GM21526 (cell line): ENCODE measurements around the gene GOLPH3L.
"Not testable (repeated sequence)": the region's sequence is repeated elsewhere in the genome, so short reads cannot be mapped to it uniquely, and the experiment has no call there.

ENCODE experiments used
- ATAC-seq: cut with Tn5 transposase; IDR thresholded peaks from one replicate; pipeline ENCODE4 v1.9.1; 2021; ENCODE audit warnings: moderate library complexity; ENCODE audit not compliant: unreplicated experiment, low FRiP score

Gene GOLPH3L

GRCh38 chr1:150696995-150697927 lies at the start of gene GOLPH3L:
Gene GOLPH3L, minus strand, starts transcription at chr1:150697154. Its CDS starts 2,316 bp downstream, at chr1:150694838.
- peak; percentile 95 for ATAC-seq

- no peak for ATAC-seq
Observed at GRCh38 chr1:150730130-150730721, 33.3 kb upstream of the GOLPH3L start.

GRCh38 chr1:150724336-150724735 lies 27.4 kb upstream of the GOLPH3L start:
- no peak for ATAC-seq

- ATAC-seq = no peak
Observed at GRCh38 chr1:150720703-150721102, 23.7 kb upstream of the GOLPH3L start, which contains the start of gene HORMAD1. Gene HORMAD1, minus strand, starts transcription at chr1:150720895. Its CDS starts 1,390 bp downstream, at chr1:150719505.

GRCh38 chr1:150720098-150720497 lies 23.1 kb upstream of the GOLPH3L start:
- ATAC-seq = no peak

GRCh38 chr1:150718225-150718891 lies 21.4 kb upstream of the GOLPH3L start:
- ATAC-seq = no peak

GRCh38 chr1:150709031-150709430 lies 12.1 kb upstream of the GOLPH3L start:
- ATAC-seq = not testable (repeated sequence)

GRCh38 chr1:150708595-150708994 lies 11.6 kb upstream of the GOLPH3L start:
- ATAC-seq = no peak

GRCh38 chr1:150706091-150706490 lies 9.1 kb upstream of the GOLPH3L start:
- no peak for ATAC-seq

- ATAC-seq = no peak
Observed at GRCh38 chr1:150703427-150703826, 6.5 kb upstream of the GOLPH3L start.

GRCh38 chr1:150696590-150696989 lies 364 bp downstream of the GOLPH3L start:
- ATAC-seq = no peak

GRCh38 chr1:150696162-150696561 lies 792 bp downstream of the GOLPH3L start:
- ATAC-seq = no peak

GRCh38 chr1:150695561-150695960 lies 1.4 kb downstream of the GOLPH3L start:
- ATAC-seq = no peak

- no peak for ATAC-seq
Observed at GRCh38 chr1:150692720-150693119, 4.2 kb downstream of the GOLPH3L start.

- ATAC-seq = no peak
Observed at GRCh38 chr1:150688763-150689162, 8.2 kb downstream of the GOLPH3L start.

GRCh38 chr1:150686275-150686674 lies 10.7 kb downstream of the GOLPH3L start:
- ATAC-seq = no peak

GRCh38 chr1:150683914-150684313 lies 13.0 kb downstream of the GOLPH3L start:
- ATAC-seq = no peak

GRCh38 chr1:150678988-150679387 lies 18.0 kb downstream of the GOLPH3L start:
- no peak for ATAC-seq

- ATAC-seq = no peak
Observed at GRCh38 chr1:150674881-150675280, 22.1 kb downstream of the GOLPH3L start.

GRCh38 chr1:150663321-150663720 lies 33.6 kb downstream of the GOLPH3L start:
- ATAC-seq = no peak

- no peak for ATAC-seq
Observed at GRCh38 chr1:150662811-150663210, 34.1 kb downstream of the GOLPH3L start.
